ENCODE results near the gene CCDC3. TPM values are rescaled to one million over a fixed set of nuclear protein-coding genes. Genes with fewer than 3 reads are reported as not detected.

The CCDC3 gene
- polyA plus RNA-seq, 1 donor from 2014 or later: 3.8 TPM

DNA sequence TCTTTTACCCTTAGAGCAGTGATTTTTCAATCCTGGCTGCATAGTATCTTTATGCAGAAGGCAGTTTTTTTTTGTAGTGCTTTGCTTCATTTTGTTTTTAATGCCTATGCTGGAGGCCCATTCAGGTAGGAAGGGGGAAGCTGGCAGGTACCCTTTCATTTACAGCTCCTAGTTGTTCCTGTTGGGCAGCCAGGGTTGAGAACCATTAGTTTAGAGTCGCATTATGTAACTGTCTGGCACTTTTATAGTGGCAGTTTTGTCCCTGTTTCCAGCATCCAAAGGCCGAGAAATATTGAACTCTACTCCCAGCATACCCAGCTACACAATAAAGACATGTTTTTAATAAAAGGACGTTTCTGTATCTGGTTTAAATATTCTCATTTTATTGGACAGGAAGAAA, 110.6 kb downstream of the CCDC3 start:
- no peaks in the 10 kb centered on the region for H3K36me3 ChIP-seq (ENCODE audit: insufficient read depth, low read length)
- no peaks in the 10 kb centered on the region for H3K79me2 ChIP-seq (replicated peaks; ENCODE audit: insufficient read depth, low read length)
- H3K9ac ChIP-seq (ENCODE audit: low read length): no peak overlapping the region
- no peak overlapping the region for H2AFZ ChIP-seq (ENCODE audit: low read depth, low read length)
- no peak for TF ChIP-seq POLR2AphosphoS5 (IDR thresholded peaks at IDR 0.05)
- no peak for TF ChIP-seq EP300 (conservative IDR thresholded peaks at IDR 0.05; ENCODE audit: poor library complexity, severe bottlenecking)
- H3K9me3 ChIP-seq (ENCODE audit: low read length): peaks cover 12% of the 10 kb centered on the region
- no peaks in the 10 kb centered on the region for H3F3A ChIP-seq (ENCODE audit: insufficient read depth, low read length, poor library complexity, severe bottlenecking)
- no peaks in the 10 kb centered on the region for H4K20me1 ChIP-seq (ENCODE audit: insufficient read depth)
- H3K4me2 ChIP-seq (ENCODE audit: low read length): no peak overlapping the region
- H3K27me3 ChIP-seq (ENCODE audit: insufficient read depth, low read depth, low read length): no peaks in the 10 kb centered on the region
- H3K27ac ChIP-seq (ENCODE audit: low read length): no peak overlapping the region
- H3K9me2 ChIP-seq (ENCODE audit: insufficient read depth, low read length): no peaks in the 10 kb centered on the region
- H3K4me3 ChIP-seq (ENCODE audit: low read length): no peak overlapping the region

GRCh38 chr10:12888470-12888869, 113.0 kb downstream of the CCDC3 start:
- no peaks in the 10 kb centered on the region for H3K9me2 ChIP-seq (ENCODE audit: insufficient read depth, low read length)
- no peak overlapping the region for H3K27ac ChIP-seq (ENCODE audit: low read length)
- TF ChIP-seq MXI1 (conservative IDR thresholded peaks at IDR 0.05; ENCODE audit: poor library complexity, severe bottlenecking) (no peak), TAF1 (IDR thresholded peaks at IDR 0.05; ENCODE audit: low read depth) (no peak), REST (IDR thresholded peaks at IDR 0.05; ENCODE audit: borderline replicate concordance) (no peak)

DNA sequence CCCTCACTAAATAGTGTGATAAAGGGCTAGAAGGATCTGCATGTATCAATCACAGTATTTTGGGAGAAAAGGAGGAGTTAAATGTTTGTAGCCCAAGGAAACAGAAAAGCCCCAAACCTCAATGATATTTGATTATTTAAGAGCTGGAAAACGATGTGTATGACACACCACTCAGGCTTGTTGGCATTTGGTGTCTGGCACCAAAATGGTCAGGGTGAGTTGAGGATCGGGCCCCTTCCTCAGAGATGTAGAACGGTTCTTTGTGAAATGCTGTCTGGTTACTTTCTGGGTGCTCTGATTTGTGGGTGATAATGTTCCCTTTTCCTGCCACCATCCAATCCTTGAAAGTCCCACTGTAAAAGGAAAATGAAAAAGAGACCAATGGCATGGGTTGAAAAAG, 113.7 kb downstream of the CCDC3 start:
- H3K27me3 ChIP-seq (ENCODE audit: insufficient read depth, low read depth, low read length): no peaks in the 10 kb centered on the region
- no peak overlapping the region for H3K4me3 ChIP-seq (ENCODE audit: low read length)
- no peaks in the 10 kb centered on the region for H3F3A ChIP-seq (ENCODE audit: insufficient read depth, low read length, poor library complexity, severe bottlenecking)
- H3K79me2 ChIP-seq (replicated peaks; ENCODE audit: insufficient read depth, low read length): no peaks in the 10 kb centered on the region
- peaks cover 5% of the 10 kb centered on the region for H3K9me3 ChIP-seq (ENCODE audit: low read length)
- H3K27ac ChIP-seq (ENCODE audit: low read length): no peak overlapping the region
- H3K4me2 ChIP-seq (ENCODE audit: low read length): no peak overlapping the region
- TF ChIP-seq EP300 (conservative IDR thresholded peaks at IDR 0.05; ENCODE audit: poor library complexity, severe bottlenecking) (no peak), POLR2AphosphoS5 (IDR thresholded peaks at IDR 0.05) (no peak), RAD21 (conservative IDR thresholded peaks at IDR 0.05) (no peak), SMC3 (conservative IDR thresholded peaks at IDR 0.05; ENCODE audit: poor library complexity) (no peak), REST (IDR thresholded peaks at IDR 0.05; ENCODE audit: borderline replicate concordance) (no peak)
- H3K9ac ChIP-seq (ENCODE audit: low read length): no peak overlapping the region
- no peaks in the 10 kb centered on the region for H3K36me3 ChIP-seq (ENCODE audit: insufficient read depth, low read length)
- H4K20me1 ChIP-seq (ENCODE audit: insufficient read depth): no peaks in the 10 kb centered on the region
- no peak overlapping the region for H2AFZ ChIP-seq (ENCODE audit: low read depth, low read length)
- H3K9me2 ChIP-seq (ENCODE audit: insufficient read depth, low read length): no peaks in the 10 kb centered on the region

More at GRCh38 chr10:12888470-12888869, 113.0 kb downstream of the CCDC3 start:
- H3K36me3 ChIP-seq (ENCODE audit: insufficient read depth, low read length): no peaks in the 10 kb centered on the region
- no peak overlapping the region for H3K9ac ChIP-seq (ENCODE audit: low read length)
- H4K20me1 ChIP-seq (ENCODE audit: insufficient read depth): no peaks in the 10 kb centered on the region
- peaks cover 8% of the 10 kb centered on the region for H3K9me3 ChIP-seq (ENCODE audit: low read length)
- H3K27me3 ChIP-seq (ENCODE audit: insufficient read depth, low read depth, low read length): no peaks in the 10 kb centered on the region
- no peaks in the 10 kb centered on the region for H3K79me2 ChIP-seq (replicated peaks; ENCODE audit: insufficient read depth, low read length)
- no peak overlapping the region for H3K4me3 ChIP-seq (ENCODE audit: low read length)
- no peak overlapping the region for H3K4me2 ChIP-seq (ENCODE audit: low read length)
- H3F3A ChIP-seq (ENCODE audit: insufficient read depth, low read length, poor library complexity, severe bottlenecking): no peaks in the 10 kb centered on the region
- no peak overlapping the region for H2AFZ ChIP-seq (ENCODE audit: low read depth, low read length)

All from neural cell (in vitro differentiated cells).